H1 (cell line): ENCODE measurements around the gene TRIM52. TPM values are rescaled to one million over a fixed set of nuclear protein-coding genes. Genes with fewer than 3 reads are reported as not detected.

Experiments
- ASH2L ChIP-seq: fragments of 200-600, 300-600 bp; sonication (generic); IDR thresholded peaks from one replicate; pipeline ENCODE4 v1.7.1; 2017; ENCODE audit warnings: low read length
- BCL11A ChIP-seq, 2 experiments: IDR thresholded peaks; one replicate each; pipeline ENCODE4 v1.6.1; 2011; ENCODE audit warnings: low read depth in 2 of 2, low read length in 2 of 2, mild to moderate bottlenecking in 2 of 2
- polyA plus RNA-seq, 7 experiments: library from polyadenylated mRNA; depleted of rRNA in 3 of 7; stranded (reverse) in 5 of 7; unstranded in 2 of 7; fragments of >200 nt in 5 of 7; fragments of 200-250 nt in 2 of 7; gene quantifications; 1 replicate in 5 of 7; 2 replicates in 1 of 7; 4 replicates in 1 of 7; pipeline versions ENCODE4 v1.2.1 to v1.2.3, GENCODE V29; 2011 to 2013; ENCODE audit warnings: missing spikeins in 2 of 7, mixed read lengths in 2 of 7
- total RNA-seq: library from RNA; stranded (reverse); fragmentation: NEBNext Ultra II Directional; extraction: Animal tissue kit (Norgen Biotek cat#: 25700); gene quantifications from 2 replicates; pipeline ENCODE4 v1.2.1, GENCODE V29; 2021
- TF ChIP-seq, protein P1 (sequence below): fragments of 300-600 bp; sonication (generic); IDR thresholded peaks from 2 replicates; pipeline ENCODE4 v1.7.1; 2012; ENCODE audit warnings: low read length, moderate library complexity, mild to moderate bottlenecking, inconsistent platforms; ENCODE audit not compliant: insufficient replicate concordance

The TRIM52 gene
- total and polyA plus RNA-seq, 2 of the 8 experiments (the other 6 are each of a cell fraction or from before 2014, with no cell fraction given), result 4.2 to 5.7 TPM

DNA sequence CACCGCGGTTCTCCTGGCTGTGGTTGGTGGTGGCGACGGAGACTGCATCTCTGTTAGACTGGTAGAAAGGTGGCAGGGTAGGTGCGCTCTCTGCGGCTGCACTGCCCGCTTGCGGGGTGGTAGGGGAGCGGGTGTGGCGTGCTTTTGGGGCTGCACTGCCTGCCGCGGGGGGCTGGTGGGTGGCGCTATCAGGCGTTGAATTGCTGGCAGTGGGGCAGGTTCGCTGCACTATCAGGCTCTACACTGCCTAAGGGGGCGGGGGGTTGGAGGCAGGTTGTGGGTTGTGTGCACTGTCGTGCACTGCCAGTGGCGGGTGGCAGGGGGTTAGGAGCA is 21.0 kb upstream of the TRIM52 start (continued):
- TF ChIP-seq ASH2L, result no peak
- TF ChIP-seq, protein P1, sequence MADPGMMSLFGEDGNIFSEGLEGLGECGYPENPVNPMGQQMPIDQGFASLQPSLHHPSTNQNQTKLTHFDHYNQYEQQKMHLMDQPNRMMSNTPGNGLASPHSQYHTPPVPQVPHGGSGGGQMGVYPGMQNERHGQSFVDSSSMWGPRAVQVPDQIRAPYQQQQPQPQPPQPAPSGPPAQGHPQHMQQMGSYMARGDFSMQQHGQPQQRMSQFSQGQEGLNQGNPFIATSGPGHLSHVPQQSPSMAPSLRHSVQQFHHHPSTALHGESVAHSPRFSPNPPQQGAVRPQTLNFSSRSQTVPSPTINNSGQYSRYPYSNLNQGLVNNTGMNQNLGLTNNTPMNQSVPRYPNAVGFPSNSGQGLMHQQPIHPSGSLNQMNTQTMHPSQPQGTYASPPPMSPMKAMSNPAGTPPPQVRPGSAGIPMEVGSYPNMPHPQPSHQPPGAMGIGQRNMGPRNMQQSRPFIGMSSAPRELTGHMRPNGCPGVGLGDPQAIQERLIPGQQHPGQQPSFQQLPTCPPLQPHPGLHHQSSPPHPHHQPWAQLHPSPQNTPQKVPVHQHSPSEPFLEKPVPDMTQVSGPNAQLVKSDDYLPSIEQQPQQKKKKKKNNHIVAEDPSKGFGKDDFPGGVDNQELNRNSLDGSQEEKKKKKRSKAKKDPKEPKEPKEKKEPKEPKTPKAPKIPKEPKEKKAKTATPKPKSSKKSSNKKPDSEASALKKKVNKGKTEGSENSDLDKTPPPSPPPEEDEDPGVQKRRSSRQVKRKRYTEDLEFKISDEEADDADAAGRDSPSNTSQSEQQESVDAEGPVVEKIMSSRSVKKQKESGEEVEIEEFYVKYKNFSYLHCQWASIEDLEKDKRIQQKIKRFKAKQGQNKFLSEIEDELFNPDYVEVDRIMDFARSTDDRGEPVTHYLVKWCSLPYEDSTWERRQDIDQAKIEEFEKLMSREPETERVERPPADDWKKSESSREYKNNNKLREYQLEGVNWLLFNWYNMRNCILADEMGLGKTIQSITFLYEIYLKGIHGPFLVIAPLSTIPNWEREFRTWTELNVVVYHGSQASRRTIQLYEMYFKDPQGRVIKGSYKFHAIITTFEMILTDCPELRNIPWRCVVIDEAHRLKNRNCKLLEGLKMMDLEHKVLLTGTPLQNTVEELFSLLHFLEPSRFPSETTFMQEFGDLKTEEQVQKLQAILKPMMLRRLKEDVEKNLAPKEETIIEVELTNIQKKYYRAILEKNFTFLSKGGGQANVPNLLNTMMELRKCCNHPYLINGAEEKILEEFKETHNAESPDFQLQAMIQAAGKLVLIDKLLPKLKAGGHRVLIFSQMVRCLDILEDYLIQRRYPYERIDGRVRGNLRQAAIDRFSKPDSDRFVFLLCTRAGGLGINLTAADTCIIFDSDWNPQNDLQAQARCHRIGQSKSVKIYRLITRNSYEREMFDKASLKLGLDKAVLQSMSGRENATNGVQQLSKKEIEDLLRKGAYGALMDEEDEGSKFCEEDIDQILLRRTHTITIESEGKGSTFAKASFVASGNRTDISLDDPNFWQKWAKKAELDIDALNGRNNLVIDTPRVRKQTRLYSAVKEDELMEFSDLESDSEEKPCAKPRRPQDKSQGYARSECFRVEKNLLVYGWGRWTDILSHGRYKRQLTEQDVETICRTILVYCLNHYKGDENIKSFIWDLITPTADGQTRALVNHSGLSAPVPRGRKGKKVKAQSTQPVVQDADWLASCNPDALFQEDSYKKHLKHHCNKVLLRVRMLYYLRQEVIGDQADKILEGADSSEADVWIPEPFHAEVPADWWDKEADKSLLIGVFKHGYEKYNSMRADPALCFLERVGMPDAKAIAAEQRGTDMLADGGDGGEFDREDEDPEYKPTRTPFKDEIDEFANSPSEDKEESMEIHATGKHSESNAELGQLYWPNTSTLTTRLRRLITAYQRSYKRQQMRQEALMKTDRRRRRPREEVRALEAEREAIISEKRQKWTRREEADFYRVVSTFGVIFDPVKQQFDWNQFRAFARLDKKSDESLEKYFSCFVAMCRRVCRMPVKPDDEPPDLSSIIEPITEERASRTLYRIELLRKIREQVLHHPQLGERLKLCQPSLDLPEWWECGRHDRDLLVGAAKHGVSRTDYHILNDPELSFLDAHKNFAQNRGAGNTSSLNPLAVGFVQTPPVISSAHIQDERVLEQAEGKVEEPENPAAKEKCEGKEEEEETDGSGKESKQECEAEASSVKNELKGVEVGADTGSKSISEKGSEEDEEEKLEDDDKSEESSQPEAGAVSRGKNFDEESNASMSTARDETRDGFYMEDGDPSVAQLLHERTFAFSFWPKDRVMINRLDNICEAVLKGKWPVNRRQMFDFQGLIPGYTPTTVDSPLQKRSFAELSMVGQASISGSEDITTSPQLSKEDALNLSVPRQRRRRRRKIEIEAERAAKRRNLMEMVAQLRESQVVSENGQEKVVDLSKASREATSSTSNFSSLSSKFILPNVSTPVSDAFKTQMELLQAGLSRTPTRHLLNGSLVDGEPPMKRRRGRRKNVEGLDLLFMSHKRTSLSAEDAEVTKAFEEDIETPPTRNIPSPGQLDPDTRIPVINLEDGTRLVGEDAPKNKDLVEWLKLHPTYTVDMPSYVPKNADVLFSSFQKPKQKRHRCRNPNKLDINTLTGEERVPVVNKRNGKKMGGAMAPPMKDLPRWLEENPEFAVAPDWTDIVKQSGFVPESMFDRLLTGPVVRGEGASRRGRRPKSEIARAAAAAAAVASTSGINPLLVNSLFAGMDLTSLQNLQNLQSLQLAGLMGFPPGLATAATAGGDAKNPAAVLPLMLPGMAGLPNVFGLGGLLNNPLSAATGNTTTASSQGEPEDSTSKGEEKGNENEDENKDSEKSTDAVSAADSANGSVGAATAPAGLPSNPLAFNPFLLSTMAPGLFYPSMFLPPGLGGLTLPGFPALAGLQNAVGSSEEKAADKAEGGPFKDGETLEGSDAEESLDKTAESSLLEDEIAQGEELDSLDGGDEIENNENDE, result no peak
- no peak for TF ChIP-seq BCL11A (IDR thresholded peaks at IDR 0.05; ENCODE audit: low read depth in 2 of 2, low read length in 2 of 2)
